MM.1S (cell line): Measurements from ENCODE around the gene SP3.

ENCODE experiments used
- DNase-seq: peaks from one replicate; pipeline ENCODE4 v3.0.0-alpha.2; 2015
- H2AFZ ChIP-seq: fragments of 300-600 bp; sonication (generic); 2 replicates; pipeline ENCODE4 v1.6.0; 2016; ENCODE audit warnings: antibody characterized with exemption, low read length
- H3F3A ChIP-seq: fragments of 300-600 bp; sonication (generic); 2 replicates; pipeline ENCODE4 v1.6.1; 2016; ENCODE audit warnings: mild to moderate bottlenecking, antibody characterized with exemption, low read length, moderate library complexity, mixed read lengths; ENCODE audit not compliant: insufficient read depth
- H3K27ac ChIP-seq: fragments of 300-600 bp; sonication (generic); 2 replicates; pipeline ENCODE4 v1.5.1; 2016; ENCODE audit warnings: mild to moderate bottlenecking, low read length
- H3K27me3 ChIP-seq: fragments of 300-600 bp; sonication (generic); replicated peaks from 2 replicates; pipeline ENCODE4 v1.6.0; 2016; ENCODE audit warnings: low read length; ENCODE audit not compliant: insufficient read depth
- H3K36me3 ChIP-seq: fragments of 300-600 bp; sonication (generic); replicated peaks from 2 replicates; pipeline ENCODE4 v1.6.1; 2016; ENCODE audit warnings: mild to moderate bottlenecking, low read length, mixed read lengths; ENCODE audit not compliant: insufficient read depth
- H3K4me1 ChIP-seq: fragments of 300-600 bp; sonication (generic); 2 replicates; pipeline ENCODE4 v1.6.1; 2016; ENCODE audit warnings: low read length, mixed read lengths
- H3K4me2 ChIP-seq: fragments of 300-600 bp; sonication (generic); 2 replicates; pipeline ENCODE4 v1.6.0; 2016; ENCODE audit warnings: low read depth, low read length
- H3K4me3 ChIP-seq: fragments of 300-600 bp; sonication (generic); 2 replicates; pipeline ENCODE4 v1.5.1; 2016; ENCODE audit warnings: low read length, mixed read lengths
- H3K79me2 ChIP-seq: fragments of 300-600 bp; sonication (generic); 2 replicates; pipeline ENCODE4 v1.6.1; 2016; ENCODE audit warnings: mixed run types, low read length, mixed read lengths
- H3K9ac ChIP-seq: fragments of 300-600 bp; sonication (generic); 2 replicates; pipeline ENCODE4 v1.6.1; 2016; ENCODE audit warnings: low read length, mixed read lengths
- H3K9me2 ChIP-seq: fragments of 300-600 bp; sonication (generic); replicated peaks from 2 replicates; pipeline ENCODE4 v1.6.1; 2016; ENCODE audit warnings: mild to moderate bottlenecking, low read length, mixed read lengths; ENCODE audit not compliant: insufficient read depth
- H3K9me3 ChIP-seq: fragments of 300-600 bp; sonication (generic); replicated peaks from 2 replicates; pipeline ENCODE4 v1.6.1; 2016; ENCODE audit warnings: mild to moderate bottlenecking, low read length, mixed read lengths; ENCODE audit not compliant: insufficient read depth
- H4K20me1 ChIP-seq: fragments of 300-600 bp; sonication (generic); 2 replicates; pipeline ENCODE4 v1.6.1; 2016; ENCODE audit warnings: mild to moderate bottlenecking, low read length, moderate library complexity, mixed read lengths; ENCODE audit not compliant: insufficient read depth
- EZH2 ChIP-seq: fragments of 300-600 bp; sonication (generic); optimal IDR thresholded peaks from 2 replicates; pipeline ENCODE3; 2017; ENCODE audit warnings: low read depth, mild to moderate bottlenecking, antibody characterized with exemption, low read length, mixed read lengths
- EZH2phosphoT487 ChIP-seq: fragments of 300-600 bp; sonication (generic); IDR thresholded peaks from 2 replicates; pipeline ENCODE4 v1.6.1; 2018; ENCODE audit warnings: antibody characterized with exemption, low read length
- TF ChIP-seq, protein P1 (sequence below): fragments of 300-600 bp; sonication (generic); IDR thresholded peaks from 2 replicates; pipeline ENCODE4 v1.5.1; 2016; ENCODE audit warnings: antibody characterized with exemption, low read length, mixed read lengths

The SP3 gene

DNA sequence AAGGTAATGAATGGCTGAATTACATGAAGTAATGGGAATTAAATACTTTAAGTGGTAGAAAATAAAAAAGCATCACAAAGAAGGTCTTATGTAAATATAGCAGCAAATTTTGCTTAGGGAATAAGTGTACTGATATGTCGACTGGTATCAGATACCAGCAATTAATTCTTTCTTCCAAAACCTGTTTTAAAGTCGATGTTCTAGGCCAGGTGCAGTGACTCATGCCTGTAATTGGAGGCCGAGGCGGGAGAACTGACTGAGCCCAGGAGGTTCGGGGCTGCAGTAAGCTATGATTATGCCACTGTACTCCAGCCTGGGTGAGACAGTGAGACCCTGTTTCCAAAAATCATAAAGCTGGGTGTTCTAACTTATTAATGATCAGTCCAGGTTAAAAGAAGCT lies 30.3 kb downstream of the SP3 start:
- peaks cover 9% of the 10 kb centered on the region; the same call in 1 of the 2 replicates for H3K36me3 ChIP-seq
- TF ChIP-seq EZH2 = no peak
- no peak for TF ChIP-seq EZH2phosphoT487
- TF ChIP-seq, protein P1, sequence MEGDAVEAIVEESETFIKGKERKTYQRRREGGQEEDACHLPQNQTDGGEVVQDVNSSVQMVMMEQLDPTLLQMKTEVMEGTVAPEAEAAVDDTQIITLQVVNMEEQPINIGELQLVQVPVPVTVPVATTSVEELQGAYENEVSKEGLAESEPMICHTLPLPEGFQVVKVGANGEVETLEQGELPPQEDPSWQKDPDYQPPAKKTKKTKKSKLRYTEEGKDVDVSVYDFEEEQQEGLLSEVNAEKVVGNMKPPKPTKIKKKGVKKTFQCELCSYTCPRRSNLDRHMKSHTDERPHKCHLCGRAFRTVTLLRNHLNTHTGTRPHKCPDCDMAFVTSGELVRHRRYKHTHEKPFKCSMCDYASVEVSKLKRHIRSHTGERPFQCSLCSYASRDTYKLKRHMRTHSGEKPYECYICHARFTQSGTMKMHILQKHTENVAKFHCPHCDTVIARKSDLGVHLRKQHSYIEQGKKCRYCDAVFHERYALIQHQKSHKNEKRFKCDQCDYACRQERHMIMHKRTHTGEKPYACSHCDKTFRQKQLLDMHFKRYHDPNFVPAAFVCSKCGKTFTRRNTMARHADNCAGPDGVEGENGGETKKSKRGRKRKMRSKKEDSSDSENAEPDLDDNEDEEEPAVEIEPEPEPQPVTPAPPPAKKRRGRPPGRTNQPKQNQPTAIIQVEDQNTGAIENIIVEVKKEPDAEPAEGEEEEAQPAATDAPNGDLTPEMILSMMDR = no peak

DNA sequence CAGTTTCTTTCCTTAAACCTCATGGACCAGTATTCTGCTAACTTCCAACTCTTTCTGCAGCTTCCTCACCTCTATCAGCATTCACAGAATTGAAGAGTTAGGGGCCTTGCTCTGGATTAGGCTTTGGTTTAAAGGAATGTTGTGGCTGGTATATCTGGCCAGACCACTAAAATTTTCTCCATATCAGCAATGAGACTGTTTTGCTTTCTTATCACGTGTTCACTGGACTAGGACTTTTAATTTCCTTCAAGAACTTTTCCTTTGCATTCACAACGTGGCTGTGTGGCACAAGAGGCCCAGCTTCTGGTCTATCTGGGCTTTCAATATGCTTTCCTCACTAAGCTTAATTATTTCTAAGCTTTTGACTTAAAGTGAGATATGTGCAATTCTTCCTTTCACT lies 33.4 kb downstream of the SP3 start:
- H3K27ac ChIP-seq = no peak overlapping the region
- H3K9ac ChIP-seq = no peak overlapping the region
- H3K27me3 ChIP-seq = no peaks in the 10 kb centered on the region
- H3K4me1 ChIP-seq = no peaks in the 10 kb centered on the region
- peaks cover 32% of the 10 kb centered on the region for H4K20me1 ChIP-seq
- H3K36me3 ChIP-seq = peaks cover 5% of the 10 kb centered on the region; the same call in 1 of the 2 replicates
- H3K4me2 ChIP-seq = no peak overlapping the region
- H3K9me2 ChIP-seq = no peaks in the 10 kb centered on the region
- H3K4me3 ChIP-seq = no peak overlapping the region
- no peaks in the 10 kb centered on the region for H3K9me3 ChIP-seq
- H3K79me2 ChIP-seq = peaks cover 100% of the 10 kb centered on the region
- TF ChIP-seq EZH2 = no peak
- DNase-seq = no peak
- H2AFZ ChIP-seq = no peak overlapping the region
- no peaks in the 10 kb centered on the region for H3F3A ChIP-seq

More for the DNA sequence above, 30.3 kb downstream of the SP3 start:
- Histone ChIP-seq H3F3A (no peaks in the 10 kb centered on the region), H3K4me1 (peaks cover 6% of the 10 kb centered on the region; the same call in 1 of the 2 replicates), H3K4me3 (no peak overlapping the region), H3K79me2 (peaks cover 100% of the 10 kb centered on the region), H3K9me3 (no peaks in the 10 kb centered on the region), H3K27me3 (no peaks in the 10 kb centered on the region), H3K9me2 (no peaks in the 10 kb centered on the region), H4K20me1 (peaks cover 61% of the 10 kb centered on the region), H3K4me2 (no peak overlapping the region), H2AFZ (no peak overlapping the region), H3K27ac (no peak overlapping the region), H3K9ac (no peak overlapping the region)
- no peak for DNase-seq

DNA sequence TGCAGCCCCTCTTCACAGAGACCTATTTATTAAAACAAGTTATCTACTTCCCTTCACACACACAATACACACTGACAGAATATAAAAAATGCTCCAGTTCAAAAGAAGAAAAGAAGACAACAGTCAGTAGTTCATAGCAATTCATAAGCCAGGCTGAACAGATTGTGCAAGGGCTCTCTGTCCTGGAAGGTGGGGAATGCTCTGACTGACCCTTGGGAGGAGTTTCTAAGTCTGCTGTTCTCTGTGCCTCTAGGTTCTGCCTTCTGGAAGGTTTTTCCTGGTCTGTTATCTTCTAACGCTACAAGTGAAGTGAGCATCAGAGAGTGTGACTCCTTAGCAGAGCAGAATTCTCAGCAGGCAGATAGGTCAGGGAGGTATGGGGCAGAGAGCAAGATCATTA lies 35.7 kb downstream of the SP3 start:
- Histone ChIP-seq H2AFZ (no peak overlapping the region), H3F3A (no peaks in the 10 kb centered on the region), H3K36me3 (peaks cover 5% of the 10 kb centered on the region; the same call in 1 of the 2 replicates), H3K4me1 (no peaks in the 10 kb centered on the region), H3K27me3 (no peaks in the 10 kb centered on the region), H3K79me2 (peaks cover 100% of the 10 kb centered on the region), H3K9me3 (no peaks in the 10 kb centered on the region), H4K20me1 (peaks cover 25% of the 10 kb centered on the region), H3K9ac (no peak overlapping the region), H3K27ac (no peak overlapping the region), H3K9me2 (no peaks in the 10 kb centered on the region), H3K4me3 (no peak overlapping the region), H3K4me2 (no peak overlapping the region)
- TF ChIP-seq, protein P1 = no peak
- TF ChIP-seq EZH2phosphoT487 (no peak), EZH2 (no peak)
- DNase-seq = no peak

DNA sequence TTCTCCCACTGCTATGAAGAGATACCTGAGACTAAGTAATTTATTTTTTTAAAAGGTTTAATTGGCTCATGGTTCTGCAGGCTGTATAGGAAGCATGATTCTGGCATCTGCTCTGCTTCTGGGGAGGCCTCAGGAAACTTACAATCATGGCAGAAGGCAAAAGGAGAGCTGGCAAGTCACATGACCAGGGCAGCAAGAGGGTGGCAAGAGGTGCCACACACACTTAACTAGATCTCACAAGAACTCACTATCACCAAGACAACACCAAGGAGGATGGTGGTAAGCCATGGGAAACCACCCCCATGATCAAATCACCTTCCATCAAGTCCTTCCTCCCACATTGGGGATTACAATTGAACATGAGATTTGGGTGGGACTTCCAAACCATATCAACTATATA lies 38.3 kb downstream of the SP3 start:
- H3F3A ChIP-seq = no peaks in the 10 kb centered on the region
- H3K4me1 ChIP-seq = no peaks in the 10 kb centered on the region
- no peak for DNase-seq
- TF ChIP-seq EZH2phosphoT487 (no peak), EZH2 (no peak)
- TF ChIP-seq, protein P1 = no peak
- H3K4me2 ChIP-seq = no peak overlapping the region
- H3K79me2 ChIP-seq = peaks cover 100% of the 10 kb centered on the region
- H3K27ac ChIP-seq = no peak overlapping the region
- no peak overlapping the region for H3K9ac ChIP-seq
- no peaks in the 10 kb centered on the region for H3K27me3 ChIP-seq
- peaks cover 5% of the 10 kb centered on the region; the same call in 1 of the 2 replicates for H3K36me3 ChIP-seq
- H3K4me3 ChIP-seq = no peak overlapping the region
- no peaks in the 10 kb centered on the region for H3K9me3 ChIP-seq
- H4K20me1 ChIP-seq = peaks cover 38% of the 10 kb centered on the region
- H2AFZ ChIP-seq = no peak overlapping the region
- H3K9me2 ChIP-seq = no peaks in the 10 kb centered on the region
